Measurements from ENCODE around the gene CCNK.

CCNK gene

DNA sequence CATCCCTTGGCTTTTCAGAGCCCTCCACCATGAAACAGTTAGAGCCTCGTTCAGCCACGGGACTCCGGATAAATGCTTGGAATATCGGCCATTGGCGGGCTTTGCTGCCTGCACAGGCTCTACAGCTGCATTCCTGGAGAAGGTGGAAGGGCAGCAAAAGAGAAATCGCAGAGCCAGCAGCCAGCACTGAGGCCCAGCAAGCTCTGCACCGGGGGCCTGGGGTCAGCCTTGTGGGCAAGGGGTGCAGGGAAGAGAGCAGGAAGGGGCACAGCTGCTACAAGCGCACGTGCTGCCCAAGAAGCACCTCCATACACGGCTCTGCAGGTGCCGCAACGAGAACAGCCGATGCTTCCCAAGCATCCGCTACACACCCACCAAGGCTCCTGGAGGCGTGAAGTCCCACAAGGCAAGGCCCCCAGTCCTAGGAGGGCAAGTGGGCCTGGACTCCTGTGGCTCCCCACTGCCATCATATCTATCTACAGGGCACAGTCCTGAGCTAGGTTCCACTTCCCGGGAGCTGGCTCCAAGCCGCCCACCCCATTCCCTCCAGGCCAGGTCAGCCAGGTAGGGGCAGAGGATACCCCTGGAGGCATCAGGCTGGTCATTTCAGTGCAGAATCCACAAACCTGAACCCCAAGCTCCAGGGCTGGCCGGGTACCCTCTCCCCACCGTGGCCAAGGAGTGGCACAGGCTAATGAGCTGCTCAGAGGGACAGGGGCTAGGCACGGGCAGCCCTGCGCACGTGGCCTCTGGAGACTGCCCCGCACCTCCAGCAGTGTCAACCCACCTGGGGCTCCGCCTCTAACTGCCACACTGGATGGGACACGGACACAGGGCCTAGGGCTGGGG lies 40.2 kb downstream of the CCNK start:
- no peak for DNase-seq

DNA sequence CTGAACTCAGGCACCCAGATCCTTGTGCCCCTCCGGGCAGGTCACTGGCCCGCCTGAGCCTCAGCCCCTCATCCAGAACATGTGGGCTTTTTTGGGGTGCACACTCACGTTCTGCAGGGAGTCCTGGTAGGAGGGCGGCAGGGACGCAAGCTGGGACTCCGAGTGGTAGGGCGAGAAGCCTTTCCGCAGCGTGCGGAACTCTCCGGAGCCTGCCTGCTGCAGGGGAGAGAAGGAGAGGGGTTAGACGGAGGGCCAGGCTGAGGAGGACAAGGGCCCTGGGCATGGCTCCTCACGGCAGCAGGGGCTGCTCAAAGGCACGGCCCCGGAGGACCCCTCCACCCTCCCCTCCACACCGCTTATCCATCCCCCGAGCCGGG lies 40.8 kb downstream of the CCNK start:
- no peak for DNase-seq

DNA sequence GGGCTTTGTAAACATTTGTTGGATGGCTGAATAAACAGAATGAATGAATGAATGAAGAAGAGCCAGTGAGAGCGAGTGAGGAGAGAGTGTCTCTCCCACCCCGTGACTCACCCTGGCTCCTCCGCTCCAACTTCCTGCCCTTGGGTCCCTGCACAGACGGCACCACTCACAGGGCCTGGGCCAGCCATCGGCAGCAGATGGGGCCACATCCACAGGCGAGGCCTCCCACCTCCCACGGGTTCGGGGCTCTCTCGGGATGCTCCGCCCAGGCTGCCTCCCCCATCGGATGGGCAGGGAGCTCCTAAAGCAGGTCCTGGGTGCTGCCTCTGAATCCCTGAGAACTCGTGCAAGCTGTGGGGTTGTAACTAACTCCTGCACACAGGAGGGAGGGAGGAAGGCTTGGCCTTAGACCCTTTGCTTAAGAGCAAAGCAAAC lies 41.3 kb downstream of the CCNK start:
- DNase-seq: no peak

DNA sequence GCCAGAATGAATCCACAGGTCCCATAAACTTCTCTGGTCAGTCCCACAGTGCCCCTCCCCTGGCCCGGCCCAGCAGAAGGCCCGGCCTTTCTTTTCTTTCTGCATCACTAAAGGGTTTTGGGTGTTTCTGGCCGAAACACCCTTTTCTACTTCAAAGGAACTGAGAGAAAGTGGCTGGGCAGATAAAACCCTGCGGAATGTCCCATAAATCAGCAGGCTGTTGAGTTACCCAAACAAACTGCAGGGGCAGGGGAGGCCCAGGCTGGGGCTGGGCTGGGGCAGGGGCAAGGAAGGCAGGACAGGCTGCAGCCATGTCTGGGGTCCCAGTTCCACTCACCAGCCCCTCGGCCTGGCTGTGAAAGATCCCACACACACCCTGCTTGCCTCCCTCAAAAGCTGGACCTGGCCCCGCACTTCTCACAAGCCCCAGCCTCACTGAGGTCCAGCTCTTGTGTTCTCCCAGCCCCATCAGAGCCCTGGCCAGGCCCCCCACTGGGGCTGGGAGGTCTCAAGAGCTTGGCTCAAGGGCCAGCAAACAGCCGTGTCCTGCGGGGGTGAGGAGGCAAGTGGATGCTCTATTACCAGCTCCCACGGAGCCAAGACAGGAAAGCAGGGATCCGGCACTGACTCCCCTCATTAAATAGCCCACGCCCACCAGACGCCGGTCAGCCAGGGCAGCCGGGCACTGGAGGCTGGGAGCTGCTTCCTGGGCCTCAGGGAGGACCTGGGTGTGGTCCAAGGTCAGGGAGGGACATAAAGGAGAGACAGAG lies 41.9 kb downstream of the CCNK start:
- DNase-seq: no peak

DNA sequence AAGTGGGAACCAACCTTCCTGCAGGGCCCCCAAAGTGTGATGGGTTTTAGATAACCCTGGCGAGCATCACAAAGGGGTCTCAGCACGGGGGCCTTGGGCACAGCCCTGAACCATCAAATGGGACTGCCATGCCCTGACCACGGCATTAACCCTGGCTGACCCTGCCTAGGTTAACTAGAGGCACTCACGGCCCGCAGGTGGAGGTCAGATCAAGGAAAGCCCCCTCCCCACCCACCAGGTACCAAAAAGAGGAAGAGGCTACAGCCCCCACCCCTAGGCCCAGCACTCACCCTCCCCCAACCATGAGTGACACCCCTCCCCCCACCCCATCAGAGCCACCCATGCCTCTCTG lies 42.5 kb downstream of the CCNK start:
- no peak for DNase-seq

DNA sequence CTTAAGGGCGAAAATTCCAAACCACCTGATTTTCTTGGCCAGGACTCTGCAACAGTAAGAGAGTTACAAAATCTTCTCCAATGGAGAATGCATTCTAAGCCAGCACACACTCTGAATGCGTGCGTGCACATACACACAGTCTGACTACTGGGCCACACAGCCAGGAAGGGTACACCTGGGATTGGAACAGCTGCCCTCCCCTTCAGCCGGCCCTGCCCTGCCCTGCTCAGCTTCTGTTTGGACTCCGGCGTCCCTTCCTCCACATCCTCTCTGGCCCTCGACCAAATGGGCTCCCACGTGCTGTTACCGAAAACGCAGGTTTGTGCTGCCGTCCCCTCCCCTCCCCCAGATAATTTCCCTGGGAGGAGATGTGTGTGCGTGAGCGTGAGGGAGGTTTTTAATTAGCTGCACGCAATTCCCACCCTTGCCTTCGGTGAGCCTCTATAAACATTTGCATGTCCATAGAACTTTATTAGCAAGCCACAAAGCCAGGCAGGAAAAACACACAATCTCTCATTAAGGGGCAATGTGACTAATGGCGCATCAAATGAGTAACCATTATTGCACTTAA lies 43.0 kb downstream of the CCNK start:
- no peak for DNase-seq

DNA sequence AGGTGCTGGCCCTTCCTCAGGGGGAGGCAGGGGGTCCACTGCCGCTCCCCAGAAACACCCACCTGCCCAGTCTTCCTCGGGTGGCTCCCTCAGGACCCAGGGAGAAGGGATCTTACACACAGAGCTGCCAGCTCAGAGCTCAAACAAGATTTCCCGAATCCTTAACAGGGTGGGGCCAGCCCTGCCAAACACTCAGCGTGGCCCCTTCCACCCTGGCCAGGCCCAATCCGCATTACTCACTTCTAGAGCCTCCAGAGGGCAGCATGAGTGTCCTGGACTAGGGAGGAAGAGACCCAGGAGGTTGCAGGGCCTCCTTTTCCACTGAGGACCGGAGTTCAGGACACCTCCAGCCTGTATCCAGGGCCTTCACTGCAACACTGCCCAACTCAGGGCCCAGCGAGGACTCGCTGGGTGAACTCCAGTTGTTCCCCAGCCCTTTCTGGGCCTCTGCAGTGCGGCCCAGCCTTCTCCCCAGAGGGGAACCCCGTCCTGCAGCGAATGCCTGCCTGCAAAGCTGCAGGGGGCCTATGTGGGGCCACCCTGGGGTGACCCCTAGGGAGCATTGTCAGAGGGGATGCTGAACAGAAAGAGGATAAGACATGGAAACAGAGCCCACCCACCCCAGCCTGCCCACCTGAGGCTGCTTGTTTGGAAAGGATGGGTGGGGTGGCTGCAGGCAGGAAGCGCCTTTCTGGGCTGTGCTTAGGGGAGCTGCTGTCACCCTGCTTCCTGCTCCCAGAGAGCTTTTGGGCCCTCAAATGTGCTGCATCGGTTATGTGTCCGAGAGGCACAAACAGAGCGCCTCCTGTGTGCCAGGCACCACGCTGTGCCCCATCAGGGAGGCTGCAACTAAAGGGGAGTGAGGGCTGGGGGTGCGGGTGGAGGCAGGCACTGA lies 43.8 kb downstream of the CCNK start:
- no peak for DNase-seq

DNA sequence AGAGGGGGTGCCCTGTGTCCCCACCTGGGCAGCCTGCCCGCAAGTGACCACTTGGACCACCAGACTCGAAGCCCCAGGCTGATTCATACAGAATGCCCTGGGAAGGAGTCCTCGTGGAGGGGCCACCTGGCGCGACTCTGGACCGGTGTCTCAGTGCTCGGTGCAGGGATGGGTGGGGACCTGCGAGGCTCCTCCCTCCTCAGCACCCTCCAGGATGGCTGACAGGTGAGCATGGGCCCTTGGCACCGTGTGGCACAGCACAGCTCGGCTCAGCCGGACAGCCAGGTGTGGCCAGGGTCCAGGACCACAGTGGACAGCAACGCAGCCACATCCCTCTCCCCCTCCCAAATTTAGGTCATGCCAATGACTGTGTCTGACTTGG lies 44.5 kb downstream of the CCNK start:
- no peak for DNase-seq

DNA sequence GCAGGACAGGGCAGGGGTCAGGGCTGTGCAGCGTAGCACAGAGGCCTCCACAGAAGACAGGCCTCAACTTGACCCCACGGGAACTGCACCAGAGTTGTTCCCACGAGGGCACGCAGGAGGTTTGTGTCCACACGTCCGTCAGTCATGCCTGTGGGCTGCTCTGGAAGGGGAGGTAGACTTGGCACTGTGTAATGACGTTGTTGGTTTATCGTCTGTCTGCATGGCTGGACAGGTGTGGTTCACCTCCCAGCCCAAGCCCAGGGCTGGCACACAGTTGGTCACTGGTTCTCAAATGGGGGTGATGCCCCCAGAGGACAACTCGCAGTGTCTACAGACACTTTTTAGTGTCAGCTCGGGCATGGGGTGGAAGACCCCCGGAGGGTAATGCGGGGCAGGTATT lies 45.8 kb downstream of the CCNK start:
- DNase-seq: no peak

DNA sequence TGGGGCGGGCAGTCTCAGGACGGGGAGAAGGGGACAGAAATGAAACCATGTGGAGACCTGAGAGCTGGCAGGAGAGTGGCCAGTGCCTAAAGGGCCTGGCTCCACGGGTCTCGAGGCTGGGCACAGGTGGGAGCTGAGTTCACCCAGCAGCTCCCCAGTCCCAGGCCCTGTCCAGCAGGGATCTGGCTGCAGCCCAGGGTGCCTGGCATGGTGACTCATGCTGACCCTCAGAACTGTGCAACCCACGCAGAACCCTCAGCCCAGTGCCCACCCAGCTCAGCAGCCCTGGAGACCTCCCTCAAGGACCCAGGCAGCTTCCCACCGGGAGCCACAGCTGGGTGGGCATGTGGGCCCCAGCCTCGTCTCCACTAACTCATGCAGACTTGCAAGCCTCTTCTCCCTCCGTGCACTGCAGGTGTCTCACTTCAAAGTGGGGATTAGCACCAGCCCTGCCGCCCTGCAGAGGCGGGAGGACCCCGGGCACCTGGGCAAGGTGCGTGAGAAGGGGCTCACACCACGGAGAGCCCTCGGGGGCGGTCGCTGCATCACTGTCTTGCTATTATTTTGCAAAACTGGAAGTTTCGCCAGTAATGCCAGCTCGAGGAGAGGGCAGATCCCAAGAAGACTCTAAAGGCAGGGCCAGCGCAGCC lies 46.3 kb downstream of the CCNK start:
- no peak for DNase-seq

DNA sequence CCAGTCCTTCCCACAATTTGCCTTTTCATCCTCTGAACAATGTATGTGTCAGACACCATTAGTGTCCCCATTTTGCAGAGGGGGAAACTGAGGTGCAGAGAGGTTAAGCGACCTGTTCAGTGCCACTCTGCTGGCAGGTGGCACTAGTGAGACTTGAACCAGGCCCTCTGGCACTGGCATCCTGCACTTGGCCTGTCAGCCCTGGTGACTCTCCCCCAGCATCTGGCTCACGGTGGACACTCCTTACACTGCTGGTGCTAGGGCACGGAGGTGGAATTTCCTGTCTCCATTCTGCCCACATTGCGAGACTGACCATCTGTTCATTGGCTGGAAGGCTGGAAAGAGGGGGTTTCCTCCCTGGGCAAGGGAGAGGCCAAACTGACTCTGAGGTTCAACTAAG lies 48.7 kb downstream of the CCNK start:
- DNase-seq: no peak

DNA sequence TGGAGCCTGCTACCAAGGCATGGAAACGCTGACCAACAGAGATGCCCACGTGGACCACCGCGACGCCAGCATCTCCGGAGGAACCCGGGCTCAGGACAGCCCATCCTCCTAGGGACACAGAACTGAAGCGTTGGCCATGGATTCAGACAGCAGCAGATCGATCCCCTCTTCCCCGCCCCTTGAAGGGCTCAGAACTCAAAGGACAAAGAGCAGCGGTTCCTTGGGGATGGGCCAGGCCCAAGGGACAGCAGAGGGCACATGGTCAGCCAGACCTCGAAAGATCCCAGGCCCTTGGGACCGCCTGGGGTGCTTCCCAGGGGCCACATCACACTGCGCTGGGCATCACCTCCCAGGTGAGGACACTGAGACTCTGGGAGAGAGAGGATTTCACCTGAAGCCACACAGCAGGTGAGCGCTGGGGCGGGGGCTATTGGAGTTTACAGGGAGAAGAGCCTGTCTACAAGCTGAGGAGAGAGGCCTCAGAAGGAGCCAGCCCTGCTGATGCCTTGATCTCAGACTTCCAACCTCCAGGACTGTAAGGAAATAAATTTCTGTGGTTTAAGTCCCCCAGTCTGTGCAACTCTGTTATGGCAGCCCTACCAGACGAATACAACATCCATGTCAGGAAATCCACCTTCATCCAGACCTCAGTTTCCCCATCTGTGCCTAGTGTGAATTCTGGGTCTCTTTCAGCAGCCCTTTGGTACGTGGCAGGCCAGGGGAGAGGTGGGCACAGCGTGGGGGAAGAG lies 49.4 kb downstream of the CCNK start:
- DNase-seq: no peak

DNA sequence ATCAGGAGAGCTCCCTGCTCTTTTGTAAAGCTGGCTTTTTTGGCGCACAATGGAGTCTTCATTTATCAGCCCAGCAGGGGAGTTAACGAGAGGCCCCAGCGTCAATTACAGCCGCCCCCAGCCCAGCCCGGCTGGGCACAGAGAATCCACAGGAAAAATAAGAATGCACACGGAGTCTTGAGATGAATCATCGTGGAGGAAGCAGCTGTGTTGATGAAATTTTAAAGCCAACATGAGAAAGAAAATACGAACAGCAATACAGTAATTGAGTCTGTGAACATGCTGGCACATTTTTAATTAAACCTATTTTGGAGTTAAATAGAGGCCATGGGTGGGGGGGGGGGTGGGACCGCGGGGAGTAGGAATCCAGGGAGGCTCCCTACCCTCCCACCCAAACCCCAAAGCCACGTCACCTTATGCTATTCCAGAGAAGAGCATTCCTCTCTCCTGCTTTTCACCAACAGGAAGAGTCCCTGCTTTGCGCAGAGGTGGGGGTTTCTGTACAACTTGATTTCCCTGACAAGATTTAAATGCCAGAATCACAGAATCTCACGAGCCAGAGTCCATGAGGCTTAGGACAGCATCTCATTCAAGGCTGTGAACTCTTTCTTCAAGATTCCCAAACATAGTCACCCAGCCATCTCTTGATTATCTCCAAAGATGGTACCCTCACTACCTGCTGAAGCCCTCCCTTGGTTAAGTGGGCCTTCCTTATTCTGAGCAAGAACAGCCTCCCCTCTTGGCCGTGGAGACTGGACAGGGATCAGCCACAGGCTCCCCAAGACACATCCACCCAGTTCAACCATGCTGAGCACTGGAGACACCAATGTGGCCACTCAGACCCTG lies 50.3 kb downstream of the CCNK start:
- DNase-seq: no peak

DNA sequence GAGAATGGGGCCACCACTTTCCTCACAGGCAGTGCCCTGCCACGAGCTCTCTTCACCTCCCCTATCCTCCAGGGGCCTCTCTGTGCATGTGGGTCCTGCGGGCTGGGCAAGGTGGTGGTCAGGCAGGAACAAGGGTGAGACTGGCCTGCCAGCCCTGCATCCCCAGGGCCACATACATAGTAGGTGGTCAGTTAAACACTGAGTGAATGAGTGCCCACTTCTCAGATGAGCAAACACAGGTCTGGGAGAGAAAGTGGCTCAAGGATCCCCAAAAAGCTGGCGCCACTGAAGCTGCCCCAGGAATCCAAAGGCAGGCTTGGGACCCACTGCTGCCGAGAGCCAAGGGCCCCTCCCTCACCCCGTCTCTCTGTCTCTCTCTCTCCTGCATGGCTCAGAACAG lies 51.1 kb downstream of the CCNK start:
- DNase-seq: no peak

DNA sequence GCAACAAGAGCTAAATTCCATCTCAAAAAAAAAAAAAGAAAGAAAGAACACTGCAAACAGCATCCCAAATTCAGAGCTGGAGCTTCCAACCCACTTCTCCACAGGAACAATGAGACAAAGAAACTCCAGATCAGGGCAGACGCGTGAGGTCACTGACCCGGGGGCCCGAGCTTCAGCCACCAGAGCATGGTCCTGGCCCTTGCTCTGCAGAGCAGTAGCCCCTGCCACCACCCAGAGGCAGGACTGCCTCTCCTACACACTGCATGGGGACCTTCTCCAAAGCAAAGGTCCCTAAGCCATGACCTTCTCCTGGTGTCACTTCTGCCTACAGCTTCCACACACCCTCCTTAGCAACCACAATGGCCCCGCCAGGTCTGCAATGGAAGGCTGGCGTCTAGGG lies 53.1 kb downstream of the CCNK start:
- no peak for DNase-seq

DNA sequence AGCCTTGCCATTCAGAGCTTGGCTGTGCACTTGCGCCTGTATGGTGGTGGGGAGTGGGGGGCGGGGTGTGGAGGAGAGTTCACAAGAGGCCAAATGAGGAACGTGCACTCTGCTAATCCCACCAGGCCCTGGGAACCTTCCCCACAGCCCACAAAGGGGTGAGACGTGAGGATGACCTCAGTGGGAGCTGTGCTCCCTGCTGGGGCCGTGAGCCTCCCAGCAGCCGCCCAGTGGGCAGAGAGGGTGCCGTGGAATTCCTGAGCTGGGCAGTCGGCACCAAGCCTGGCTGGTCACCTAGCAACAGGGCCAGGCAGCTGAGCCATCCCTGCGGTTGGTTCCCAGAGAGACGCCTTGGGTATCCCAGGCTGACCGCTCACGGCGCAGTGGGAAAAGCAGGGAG lies 53.7 kb downstream of the CCNK start:
- no peak for DNase-seq

DNA sequence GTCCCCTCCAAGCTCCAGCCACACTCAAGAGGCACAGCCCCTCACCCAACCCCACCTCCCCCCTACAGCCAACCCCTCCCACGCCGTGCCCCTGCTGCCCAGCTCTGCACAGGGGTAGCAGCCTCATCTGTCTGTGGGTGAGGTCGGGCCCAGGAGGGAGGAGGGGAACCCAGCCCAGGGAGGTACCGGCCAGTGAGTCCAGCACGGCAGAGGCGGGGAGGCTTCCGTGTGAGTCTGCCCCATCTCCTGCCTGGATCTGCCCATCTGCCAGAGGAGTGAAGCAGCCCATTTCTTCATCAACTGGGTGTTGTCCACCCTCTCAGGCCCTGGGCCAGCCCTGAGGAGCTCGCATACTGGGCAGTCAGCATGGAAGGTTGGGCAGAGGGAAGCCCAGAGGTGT lies 54.2 kb downstream of the CCNK start:
- DNase-seq: no peak

DNA sequence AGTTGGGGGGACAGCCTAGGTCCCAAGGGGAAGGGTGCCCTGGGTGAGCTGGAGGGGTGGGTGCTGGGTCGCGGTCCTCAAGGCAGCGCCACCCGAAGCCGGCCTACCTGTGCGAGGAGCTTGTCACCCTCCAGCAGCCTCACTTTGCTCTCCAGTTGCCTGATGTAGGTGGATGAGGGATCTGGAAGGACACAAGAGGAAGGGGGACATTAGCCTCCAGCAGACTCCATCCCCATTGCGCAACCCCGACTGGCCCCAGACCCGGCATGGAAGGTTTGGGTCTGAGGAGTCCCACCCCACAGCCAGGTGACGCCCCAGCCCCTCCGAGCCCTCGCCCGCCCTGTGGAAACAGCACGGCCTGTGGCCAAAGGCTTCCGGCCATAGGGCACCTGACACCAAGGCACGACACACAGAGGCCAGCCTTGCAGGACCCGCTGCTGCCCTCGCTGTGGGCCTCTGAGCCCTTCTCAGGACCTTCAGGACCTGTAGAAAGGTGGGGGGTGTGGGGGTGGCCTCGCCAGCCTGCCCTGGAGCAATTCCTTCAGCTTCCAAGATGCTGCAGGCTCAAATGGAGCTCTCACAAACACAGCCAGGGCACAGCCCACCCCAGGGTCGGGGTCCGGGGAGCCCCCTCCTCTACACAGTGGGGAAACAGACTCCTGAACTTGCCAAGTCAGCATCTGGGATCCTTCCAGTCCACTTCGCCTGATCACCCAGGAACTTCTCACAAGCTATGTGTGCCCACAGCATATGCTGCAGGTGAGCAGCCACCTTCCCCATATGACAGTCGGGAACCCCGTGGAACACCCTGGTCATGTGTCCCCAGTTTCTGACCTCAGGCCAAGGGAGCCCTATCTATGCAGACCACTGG lies 54.9 kb downstream of the CCNK start:
- no peak for DNase-seq

DNA sequence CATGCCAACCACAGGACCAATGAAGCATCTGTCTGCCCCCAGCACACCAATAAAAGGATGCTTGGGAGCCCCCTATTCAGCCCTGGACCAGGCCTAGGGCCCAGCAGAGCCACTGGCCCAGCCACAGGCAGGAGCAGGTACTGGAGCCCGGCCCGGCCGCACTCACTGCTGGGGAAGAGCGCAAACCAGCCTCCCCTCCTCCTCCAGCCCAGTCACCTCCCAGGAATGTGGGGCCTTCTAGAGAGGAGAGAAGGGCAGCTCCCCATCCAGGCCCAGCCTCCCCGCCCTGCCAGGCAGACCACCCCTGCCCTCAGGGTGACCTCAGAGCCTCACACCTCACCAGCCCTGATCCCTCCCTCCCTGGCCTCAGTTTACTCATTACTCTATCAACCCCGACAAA lies 56.2 kb downstream of the CCNK start:
- no peak for DNase-seq

DNA sequence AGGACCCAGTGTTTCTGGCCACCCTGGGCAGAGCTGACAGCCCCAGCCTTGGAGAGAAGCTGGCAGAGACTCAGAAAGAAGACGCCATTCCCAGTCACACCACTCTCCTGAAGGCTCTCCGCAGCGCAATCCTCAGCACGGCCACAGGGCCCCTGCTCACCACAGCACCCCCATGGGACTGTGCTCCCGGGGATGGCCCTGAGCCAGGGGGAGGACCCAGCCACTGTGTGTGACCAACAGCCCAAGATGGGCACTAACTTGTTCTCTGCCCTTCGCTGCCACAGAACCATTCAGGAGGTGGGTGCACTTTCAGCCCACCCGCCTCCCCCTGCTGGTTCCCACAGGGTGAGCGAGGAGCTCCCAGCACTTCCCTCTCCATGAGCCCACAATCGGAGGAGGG lies 57.1 kb downstream of the CCNK start:
- DNase-seq: no peak

All from CD4-positive, alpha-beta T cell treated with Interleukin-4 for 1 hour (primary cell).